GM18868 (cell line): ENCODE data around the gene PLA2G5.
"Not testable (repeated sequence)": the region's sequence is repeated elsewhere in the genome, so short reads cannot be mapped to it uniquely, and the experiment has no call there.

Source experiments
- ATAC-seq: cut with Tn5 transposase; IDR thresholded peaks from one replicate; pipeline ENCODE4 v1.9.1; 2021; ENCODE audit warnings: mild to moderate bottlenecking, moderate library complexity; ENCODE audit not compliant: unreplicated experiment

Gene PLA2G5

GRCh38 chr1:20115479-20115878 is 45.5 kb downstream of the PLA2G5 start:
- ATAC-seq = no peak

GRCh38 chr1:20115916-20116315 is 45.9 kb downstream of the PLA2G5 start:
- ATAC-seq = no peak

GRCh38 chr1:20117236-20117635 is 47.2 kb downstream of the PLA2G5 start:
- ATAC-seq = no peak

- no peak for ATAC-seq
Measured at GRCh38 chr1:20119347-20119746, 49.4 kb downstream of the PLA2G5 start, which contains the start of gene PLA2G2D. PLA2G2D (minus strand) TSS chr1:20119536; CDS start chr1:20119498, 38 bp downstream.

GRCh38 chr1:20120796-20121195 is 50.8 kb downstream of the PLA2G5 start:
- ATAC-seq = no peak

- peak; percentile 12 for ATAC-seq
Measured at GRCh38 chr1:20123722-20124455, 53.9 kb downstream of the PLA2G5 start.

- ATAC-seq = peak; percentile 43
Measured at GRCh38 chr1:20124456-20125057, 54.6 kb downstream of the PLA2G5 start.

GRCh38 chr1:20125100-20125499 is 55.1 kb downstream of the PLA2G5 start:
- ATAC-seq = no peak

GRCh38 chr1:20126041-20126805 is 56.2 kb downstream of the PLA2G5 start:
- no peak for ATAC-seq

- no peak for ATAC-seq
Measured at GRCh38 chr1:20126806-20127440, 56.9 kb downstream of the PLA2G5 start.

- not testable (repeated sequence) for ATAC-seq
Measured at GRCh38 chr1:20130518-20130917, 60.5 kb downstream of the PLA2G5 start.

- no peak for ATAC-seq
Measured at GRCh38 chr1:20134995-20135394, 65.0 kb downstream of the PLA2G5 start.

- no peak for ATAC-seq
Measured at GRCh38 chr1:20136249-20136648, 66.3 kb downstream of the PLA2G5 start.

- ATAC-seq = no peak
Measured at GRCh38 chr1:20137055-20137454, 67.1 kb downstream of the PLA2G5 start.

GRCh38 chr1:20137604-20138003 is 67.6 kb downstream of the PLA2G5 start:
- ATAC-seq = no peak

- ATAC-seq = no peak
Measured at GRCh38 chr1:20138346-20138745, 68.4 kb downstream of the PLA2G5 start.

GRCh38 chr1:20138961-20139550 is 69.1 kb downstream of the PLA2G5 start, which contains the start of gene PLA2G2F:
PLA2G2F (plus strand) TSS chr1:20139323; CDS start chr1:20139428, 105 bp downstream.
- ATAC-seq = no peak

- no peak for ATAC-seq
Measured at GRCh38 chr1:20139776-20140612, 70.0 kb downstream of the PLA2G5 start.

- no peak for ATAC-seq
Measured at GRCh38 chr1:20141001-20141400, 71.0 kb downstream of the PLA2G5 start.

GRCh38 chr1:20141466-20141865 is 71.5 kb downstream of the PLA2G5 start:
- no peak for ATAC-seq
